ENCODE results near the gene UNC5C.

UNC5C gene

GRCh38 chr4:95548738-95549245 is at the start of gene UNC5C:
Gene UNC5C, minus strand, starts transcription at chr4:95548973.
- DNase-seq (ENCODE audit: low spot score) = no peak

GRCh38 chr4:95596676-95597075 is 47.9 kb upstream of the UNC5C start:
- DNase-seq (ENCODE audit: low spot score) = no peak

- no peak for DNase-seq (ENCODE audit: low spot score)
Measured at GRCh38 chr4:95594629-95595028, 45.9 kb upstream of the UNC5C start.

GRCh38 chr4:95594013-95594412 is 45.2 kb upstream of the UNC5C start:
- DNase-seq (ENCODE audit: low spot score) = no peak

- DNase-seq (ENCODE audit: low spot score) = no peak
Measured at GRCh38 chr4:95591278-95591677, 42.5 kb upstream of the UNC5C start.

GRCh38 chr4:95590615-95591014 is 41.8 kb upstream of the UNC5C start:
- no peak for DNase-seq (ENCODE audit: low spot score)

- DNase-seq (ENCODE audit: low spot score) = no peak
Measured at GRCh38 chr4:95585016-95585695, 36.4 kb upstream of the UNC5C start.

- DNase-seq (ENCODE audit: low spot score) = no peak
Measured at GRCh38 chr4:95580226-95580625, 31.5 kb upstream of the UNC5C start.

GRCh38 chr4:95572304-95572991 is 23.7 kb upstream of the UNC5C start:
- no peak for DNase-seq (ENCODE audit: low spot score)

- no peak for DNase-seq (ENCODE audit: low spot score)
Measured at GRCh38 chr4:95571577-95571976, 22.8 kb upstream of the UNC5C start.

- no peak for DNase-seq (ENCODE audit: low spot score)
Measured at GRCh38 chr4:95563638-95564337, 15.0 kb upstream of the UNC5C start.

GRCh38 chr4:95560774-95561173 is 12.0 kb upstream of the UNC5C start:
- no peak for DNase-seq (ENCODE audit: low spot score)

GRCh38 chr4:95556207-95556859 is 7.6 kb upstream of the UNC5C start:
- no peak for DNase-seq (ENCODE audit: low spot score)

GRCh38 chr4:95552942-95553550 is 4.3 kb upstream of the UNC5C start:
- no peak for DNase-seq (ENCODE audit: low spot score)

- no peak for DNase-seq (ENCODE audit: low spot score)
Measured at GRCh38 chr4:95551653-95552052, 2.9 kb upstream of the UNC5C start.

- no peak for DNase-seq (ENCODE audit: low spot score)
Measured at GRCh38 chr4:95550115-95550987, 1.6 kb upstream of the UNC5C start.

GRCh38 chr4:95549246-95550114 is 707 bp upstream of the UNC5C start:
- no peak for DNase-seq (ENCODE audit: low spot score)

- no peak for DNase-seq (ENCODE audit: low spot score)
Measured at GRCh38 chr4:95547715-95548471, 880 bp downstream of the UNC5C start.
